IPS-18a (cell line): Measurements from ENCODE around the gene CFAP46.

Experiments used
- H3K27ac ChIP-seq: one replicate; pipeline ENCODE4 v1.5.1; 2013; ENCODE audit warnings: low read length
- H3K27me3 ChIP-seq: one replicate; pipeline ENCODE4 v1.6.1; 2013; ENCODE audit warnings: mild to moderate bottlenecking, low read length; ENCODE audit not compliant: control insufficient read depth, insufficient read depth
- H3K36me3 ChIP-seq: one replicate; pipeline ENCODE4 v1.6.1; 2013; ENCODE audit warnings: low read depth, low read length; ENCODE audit not compliant: control insufficient read depth
- H3K4me1 ChIP-seq: one replicate; pipeline ENCODE4 v1.6.1; 2013; ENCODE audit warnings: low read depth, low read length; ENCODE audit not compliant: control insufficient read depth
- H3K4me3 ChIP-seq: one replicate; pipeline ENCODE4 v1.5.1; 2013; ENCODE audit warnings: low read length
- H3K9ac ChIP-seq: one replicate; pipeline ENCODE4 v1.6.1; 2013; ENCODE audit warnings: mild to moderate bottlenecking, low read length, moderate library complexity
- H3K9me3 ChIP-seq: one replicate; pipeline ENCODE4 v1.6.1; 2013; ENCODE audit warnings: low read depth, low read length; ENCODE audit not compliant: control insufficient read depth

The CFAP46 gene

DNA sequence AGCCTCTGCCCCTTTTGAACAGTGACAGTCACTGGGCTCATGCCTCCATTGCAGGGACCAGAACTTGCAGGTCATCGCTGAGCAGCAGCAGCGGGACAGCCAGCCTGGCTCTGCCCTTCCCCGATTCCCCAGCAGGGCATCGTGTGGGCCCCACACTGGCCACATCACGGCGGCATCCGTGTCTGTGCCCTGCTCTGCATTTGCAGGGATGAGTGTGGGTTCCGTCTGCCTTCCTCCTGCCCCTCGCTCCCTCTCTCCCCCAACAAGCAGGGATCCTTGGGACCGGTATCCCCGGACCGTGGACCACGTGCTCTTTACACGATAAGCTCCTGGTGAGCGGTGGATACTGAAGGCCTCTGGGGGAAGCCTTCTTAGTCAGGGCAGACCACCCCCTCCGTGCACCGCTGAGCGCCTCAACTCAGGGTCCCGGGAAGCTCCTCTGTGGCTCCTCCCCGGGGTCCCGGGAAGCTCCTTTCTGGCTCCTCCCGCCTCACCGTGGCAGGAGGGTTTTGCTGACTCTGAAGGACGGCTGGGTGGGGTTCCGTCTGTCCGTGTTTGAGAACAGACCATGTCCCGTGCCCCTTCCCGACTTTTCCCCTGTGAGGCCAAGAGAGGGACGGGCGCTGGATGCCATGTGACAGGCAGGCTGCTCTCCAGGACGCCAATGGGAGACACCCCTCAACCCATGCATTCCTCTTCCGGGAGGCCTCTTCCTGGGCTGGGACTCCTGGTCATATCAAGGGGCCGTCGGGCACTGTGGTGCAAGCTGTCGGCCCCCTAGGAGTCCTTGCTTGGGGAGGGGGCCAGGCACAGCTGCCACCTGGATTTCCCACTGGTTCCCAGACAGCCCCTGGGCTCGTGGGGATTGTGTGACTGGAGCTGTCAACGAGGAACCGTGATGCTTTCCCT lies 132.9 kb downstream of the CFAP46 start:
- Histone ChIP-seq H3K27ac (no peak overlapping the region), H3K4me1 (no peaks in the 10 kb centered on the region), H3K4me3 (no peak overlapping the region), H3K9me3 (no peaks in the 10 kb centered on the region), H3K36me3 (no peaks in the 10 kb centered on the region), H3K27me3 (no peaks in the 10 kb centered on the region), H3K9ac (no peak overlapping the region)

DNA sequence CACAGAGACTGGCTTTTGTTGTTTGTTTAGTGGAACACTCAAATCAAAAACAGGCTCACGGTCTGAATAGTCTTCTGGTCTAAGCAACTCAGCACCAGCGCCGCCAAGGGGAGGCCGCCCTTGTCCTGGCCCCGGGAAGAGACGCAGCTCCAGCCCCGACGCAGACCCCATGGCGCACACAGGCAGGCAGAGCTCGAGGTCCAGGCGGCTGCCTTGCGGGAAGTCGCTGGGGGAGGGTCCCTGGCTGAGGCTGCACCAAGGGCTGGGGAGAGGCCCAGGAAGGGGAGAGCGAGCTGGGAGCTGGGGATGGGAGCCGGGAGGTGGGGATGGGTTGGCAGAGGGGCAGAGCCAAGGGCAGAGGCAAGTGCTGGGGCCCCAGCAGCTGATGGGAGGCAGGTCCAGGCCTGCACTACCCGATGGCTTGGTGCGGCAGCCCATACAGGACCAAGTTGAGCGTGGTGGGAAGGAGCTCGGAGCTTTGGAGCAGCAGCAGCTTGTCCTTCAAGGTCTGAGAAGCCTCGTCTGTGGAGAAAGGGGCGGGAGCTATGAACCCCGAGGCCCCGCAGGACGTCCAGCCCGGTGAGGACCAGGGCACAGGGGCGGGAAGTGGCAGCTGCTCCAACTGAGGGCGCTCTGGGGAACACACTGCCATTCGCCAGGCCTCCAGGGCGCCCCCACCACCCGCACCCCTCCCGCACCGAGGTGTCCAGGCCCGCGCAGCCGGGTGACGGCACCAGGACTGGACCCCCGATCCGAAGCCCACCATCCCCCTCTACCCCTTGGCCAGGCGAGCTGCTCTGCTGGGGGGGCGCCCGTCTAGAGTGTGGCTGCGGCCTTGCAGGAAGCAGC lies 133.8 kb downstream of the CFAP46 start:
- Histone ChIP-seq H3K9ac (no peak overlapping the region), H3K36me3 (no peaks in the 10 kb centered on the region), H3K27me3 (no peaks in the 10 kb centered on the region), H3K4me3 (no peak overlapping the region), H3K27ac (no peak overlapping the region), H3K4me1 (no peaks in the 10 kb centered on the region), H3K9me3 (no peaks in the 10 kb centered on the region)

DNA sequence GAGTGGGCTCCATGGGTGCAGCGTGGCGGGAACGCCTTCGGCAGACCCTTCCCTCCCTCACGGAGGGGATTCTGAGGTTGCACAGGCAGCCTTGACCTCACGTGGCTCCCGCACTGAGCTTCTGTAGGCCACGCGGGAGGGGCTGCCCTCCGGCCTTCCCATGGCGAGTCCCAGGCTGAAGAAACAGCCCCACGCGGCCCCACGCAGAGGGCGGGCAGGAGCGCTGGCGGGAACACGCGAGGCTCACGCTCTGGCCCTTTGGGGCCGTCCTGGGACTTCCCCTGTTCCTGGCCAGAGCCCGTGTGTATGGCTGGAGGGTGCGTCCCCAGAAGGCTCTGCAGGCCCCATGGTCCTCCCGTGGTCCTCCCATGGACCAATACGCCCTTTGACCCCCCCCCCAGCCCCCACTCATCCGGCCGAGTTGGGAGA lies 134.7 kb downstream of the CFAP46 start:
- Histone ChIP-seq H3K4me3 (no peak overlapping the region), H3K27ac (no peak overlapping the region), H3K36me3 (no peaks in the 10 kb centered on the region), H3K27me3 (no peaks in the 10 kb centered on the region), H3K9ac (no peak overlapping the region), H3K4me1 (no peaks in the 10 kb centered on the region), H3K9me3 (no peaks in the 10 kb centered on the region)

DNA sequence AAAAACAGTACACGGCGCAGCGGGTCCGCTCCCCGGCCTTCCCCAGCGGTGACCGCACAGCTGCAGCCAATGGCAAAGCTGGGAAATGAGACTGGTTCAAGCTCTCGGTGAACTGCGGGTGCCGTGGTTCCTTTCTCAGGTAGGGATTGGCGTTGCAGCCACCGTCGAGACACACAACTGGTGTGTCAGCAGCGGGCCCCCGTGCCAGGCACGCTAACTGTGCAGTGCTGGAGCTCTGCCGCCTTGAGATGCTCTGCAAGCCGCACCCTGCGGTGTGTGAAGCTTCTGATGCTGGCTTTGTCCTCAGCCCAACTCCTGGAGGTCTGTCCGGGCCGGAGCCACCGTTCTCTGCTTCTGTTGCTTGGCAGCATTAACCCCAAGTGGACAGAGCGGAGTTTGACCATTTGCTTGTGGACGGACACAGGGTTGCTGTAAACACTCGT lies 135.8 kb downstream of the CFAP46 start:
- no peaks in the 10 kb centered on the region for H3K4me1 ChIP-seq
- no peaks in the 10 kb centered on the region for H3K9me3 ChIP-seq
- no peak overlapping the region for H3K4me3 ChIP-seq
- H3K36me3 ChIP-seq = no peaks in the 10 kb centered on the region
- no peak overlapping the region for H3K27ac ChIP-seq
- H3K9ac ChIP-seq = no peak overlapping the region
- no peaks in the 10 kb centered on the region for H3K27me3 ChIP-seq

DNA sequence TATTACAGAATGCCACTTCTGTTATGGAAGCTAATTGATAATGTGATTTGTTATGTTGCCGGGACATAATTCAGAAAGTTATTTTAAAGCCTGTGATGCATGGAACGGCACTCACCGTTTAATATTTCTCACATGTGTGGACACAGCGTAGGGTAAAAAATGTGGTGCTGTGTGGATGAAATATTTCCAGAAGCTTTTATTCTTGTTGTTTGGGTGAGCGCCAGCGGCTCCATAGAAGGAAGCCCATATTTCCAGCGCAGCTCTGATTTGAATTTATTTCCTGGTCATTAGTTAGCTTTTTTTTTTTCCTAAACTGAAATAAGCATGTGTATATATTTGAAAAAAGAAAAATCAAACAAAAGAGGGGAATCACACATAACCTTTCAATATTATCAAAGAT lies 136.3 kb downstream of the CFAP46 start:
- Histone ChIP-seq H3K36me3 (no peaks in the 10 kb centered on the region), H3K27ac (no peak overlapping the region), H3K4me3 (no peak overlapping the region), H3K9ac (no peak overlapping the region), H3K4me1 (no peaks in the 10 kb centered on the region), H3K9me3 (no peaks in the 10 kb centered on the region), H3K27me3 (no peaks in the 10 kb centered on the region)

DNA sequence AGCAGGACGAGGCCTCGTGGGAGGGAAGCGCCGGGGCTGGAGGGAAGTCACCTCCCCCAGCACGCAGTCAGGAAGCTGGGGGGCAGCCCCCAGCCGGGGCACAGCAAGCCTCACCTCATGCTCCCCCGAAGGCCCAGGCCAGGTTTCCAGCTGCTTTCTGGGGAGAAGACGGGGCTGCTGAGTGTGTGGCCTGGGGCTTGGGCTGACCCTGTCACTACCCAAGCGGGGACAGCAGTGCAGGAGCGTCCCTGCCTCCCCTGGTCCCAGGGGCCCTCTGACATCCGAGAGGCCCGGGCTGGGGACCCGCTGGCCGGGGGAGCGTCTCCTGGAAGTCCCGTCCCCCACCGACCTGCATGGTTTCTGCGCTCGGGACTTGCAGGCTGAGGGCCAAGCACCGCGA lies 136.8 kb downstream of the CFAP46 start:
- no peaks in the 10 kb centered on the region for H3K9me3 ChIP-seq
- H3K36me3 ChIP-seq = no peaks in the 10 kb centered on the region
- no peaks in the 10 kb centered on the region for H3K4me1 ChIP-seq
- H3K27me3 ChIP-seq = no peaks in the 10 kb centered on the region
- H3K27ac ChIP-seq = no peak overlapping the region
- no peak overlapping the region for H3K4me3 ChIP-seq
- H3K9ac ChIP-seq = no peak overlapping the region

DNA sequence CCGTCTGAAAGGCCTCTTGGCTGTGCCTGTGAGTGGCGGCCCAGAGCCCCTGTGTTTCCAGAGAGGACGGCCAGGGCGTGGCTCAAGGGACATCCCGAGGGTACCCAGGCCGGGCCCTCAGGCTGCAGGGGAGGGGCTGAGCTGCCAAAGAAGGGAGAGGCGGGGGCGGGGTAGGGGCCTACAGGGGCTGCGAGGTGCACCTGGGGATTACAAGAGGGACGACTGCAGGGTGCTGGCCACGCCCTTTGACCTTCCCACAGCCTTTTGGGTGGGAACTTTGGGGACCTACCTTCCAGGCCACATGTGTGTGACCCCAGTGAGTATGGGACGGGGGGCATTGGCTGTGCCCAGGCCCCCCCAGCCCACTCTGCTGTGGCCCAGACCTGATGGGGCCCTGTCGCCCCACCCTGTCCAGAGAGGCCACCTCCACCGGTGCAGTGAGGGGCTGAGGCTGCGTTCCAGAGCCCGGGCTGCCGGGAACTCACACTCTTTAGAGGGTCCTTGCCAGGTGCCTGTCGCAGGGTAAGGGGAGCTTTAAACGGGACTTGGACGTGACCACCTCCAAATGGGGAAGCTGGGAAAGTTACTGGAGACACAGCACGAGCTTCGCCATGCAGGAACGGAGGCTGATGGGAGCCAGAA lies 137.5 kb downstream of the CFAP46 start:
- Histone ChIP-seq H3K4me3 (no peak overlapping the region), H3K36me3 (no peaks in the 10 kb centered on the region), H3K27me3 (no peaks in the 10 kb centered on the region), H3K9ac (no peak overlapping the region), H3K9me3 (no peaks in the 10 kb centered on the region), H3K27ac (no peak overlapping the region), H3K4me1 (no peaks in the 10 kb centered on the region)

DNA sequence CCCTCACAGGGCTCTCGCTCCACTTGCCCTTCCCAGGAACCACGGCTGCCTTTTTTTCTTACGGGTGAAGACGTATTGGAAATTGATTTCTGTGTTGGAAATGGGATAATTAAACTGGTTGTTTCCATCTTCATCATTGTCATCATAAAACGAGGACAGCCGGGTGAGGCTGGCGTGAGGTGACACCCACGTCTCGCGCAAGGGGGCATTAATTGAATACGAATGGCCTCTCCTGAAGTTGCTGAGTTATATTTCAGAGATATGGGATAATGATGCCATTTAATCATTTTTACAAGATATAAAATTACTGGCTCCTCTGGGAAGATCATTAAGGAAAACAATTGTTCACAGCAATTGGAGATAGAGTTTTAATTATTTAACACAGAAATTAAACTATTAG lies 138.1 kb downstream of the CFAP46 start:
- no peaks in the 10 kb centered on the region for H3K36me3 ChIP-seq
- no peak overlapping the region for H3K27ac ChIP-seq
- no peaks in the 10 kb centered on the region for H3K27me3 ChIP-seq
- no peak overlapping the region for H3K4me3 ChIP-seq
- no peaks in the 10 kb centered on the region for H3K4me1 ChIP-seq
- no peak overlapping the region for H3K9ac ChIP-seq
- no peaks in the 10 kb centered on the region for H3K9me3 ChIP-seq

DNA sequence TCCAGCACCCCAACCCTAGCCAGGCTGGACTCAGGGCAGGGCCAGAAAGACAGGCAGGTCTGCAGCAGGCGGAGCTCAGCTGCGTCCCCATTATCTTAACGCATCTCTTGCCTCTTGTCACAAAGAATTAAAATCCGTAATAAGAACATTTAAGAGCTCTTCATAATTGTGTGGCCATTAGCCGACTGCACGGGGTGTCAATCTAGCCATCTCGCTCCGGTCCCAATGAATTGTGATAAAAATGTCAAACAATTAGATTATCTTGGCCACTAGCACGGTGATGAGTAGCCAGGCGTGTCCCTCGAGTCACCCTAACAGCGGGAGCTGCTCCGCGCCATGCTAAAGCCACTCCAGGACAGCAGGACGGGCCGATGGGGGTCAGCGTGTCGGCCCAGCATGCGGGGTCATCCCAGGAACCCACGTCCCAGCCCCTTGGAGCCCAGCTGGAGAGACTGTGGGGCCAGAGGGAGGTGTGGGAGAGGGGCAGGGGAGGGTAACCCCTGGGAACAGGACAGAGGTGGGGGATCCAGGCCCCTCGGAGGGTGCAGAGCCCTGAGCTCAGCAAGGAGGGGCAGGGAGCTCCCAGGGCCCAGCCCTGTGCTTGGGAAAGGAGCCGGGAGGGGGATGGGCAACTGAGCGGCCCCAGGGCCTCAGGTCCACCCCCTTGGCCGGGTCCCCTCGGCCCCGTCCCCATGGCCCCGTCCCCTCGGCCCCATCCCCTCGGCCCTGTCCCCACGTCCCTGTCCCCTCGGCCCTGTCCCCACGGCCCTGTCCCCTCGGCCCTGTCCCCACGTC lies 138.8 kb downstream of the CFAP46 start:
- H3K9me3 ChIP-seq = no peaks in the 10 kb centered on the region
- H3K9ac ChIP-seq = no peak overlapping the region
- H3K4me1 ChIP-seq = no peaks in the 10 kb centered on the region
- no peak overlapping the region for H3K27ac ChIP-seq
- H3K27me3 ChIP-seq = no peaks in the 10 kb centered on the region
- no peak overlapping the region for H3K4me3 ChIP-seq
- H3K36me3 ChIP-seq = no peaks in the 10 kb centered on the region

DNA sequence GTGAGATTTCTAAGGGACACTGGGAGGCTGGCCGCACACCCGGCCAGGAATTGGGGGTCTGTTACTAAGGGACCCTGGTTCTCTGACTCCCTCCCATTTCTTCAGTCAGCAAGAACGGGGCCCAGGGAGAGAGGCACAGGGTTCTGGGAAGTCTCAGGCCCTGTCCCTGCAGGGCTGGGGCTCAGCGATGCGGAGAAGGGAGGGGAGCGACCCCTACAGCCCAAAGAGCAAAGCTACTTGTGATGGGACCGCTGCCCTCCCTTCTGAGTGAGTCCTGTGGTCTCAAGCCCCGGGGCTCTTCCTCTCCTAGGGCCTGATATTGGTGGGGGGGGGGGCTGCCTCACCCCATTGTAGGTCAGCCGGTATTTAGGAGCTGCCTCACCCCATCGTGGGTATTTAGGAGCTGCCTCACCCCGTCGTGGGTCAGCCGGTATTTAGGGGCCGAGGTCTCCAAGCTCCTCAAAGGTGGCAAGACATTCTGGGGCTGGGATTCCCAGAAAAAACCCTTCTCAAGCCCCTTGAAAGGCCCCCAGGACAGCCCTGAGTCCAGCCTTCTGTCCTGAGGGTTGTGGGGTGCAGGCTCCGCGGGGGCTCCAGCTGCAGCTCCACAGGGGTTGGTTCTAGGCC lies 139.6 kb downstream of the CFAP46 start:
- no peak overlapping the region for H3K27ac ChIP-seq
- no peaks in the 10 kb centered on the region for H3K36me3 ChIP-seq
- H3K4me3 ChIP-seq = no peak overlapping the region
- H3K4me1 ChIP-seq = no peaks in the 10 kb centered on the region
- no peaks in the 10 kb centered on the region for H3K27me3 ChIP-seq
- H3K9ac ChIP-seq = no peak overlapping the region
- no peaks in the 10 kb centered on the region for H3K9me3 ChIP-seq
